ENCODE measurements around the gene SHROOM3. TPM values are rescaled to one million over a fixed set of nuclear protein-coding genes. Genes with fewer than 3 reads are reported as not detected.

Gene SHROOM3
- total RNA-seq, 2 donors from 2014 or later, result 18.1 to 21.8 TPM

- Histone ChIP-seq H3K9ac (ENCODE audit: extremely low read depth, low read length, poor library complexity, severe bottlenecking) (no peak overlapping the region), H3K27me3 (ENCODE audit: control insufficient read depth, insufficient read depth, low read length, poor library complexity, severe bottlenecking) (no peaks in the 10 kb centered on the region), H3K4me3 (ENCODE audit: low read length) (no peak overlapping the region), H3K9me3 (ENCODE audit: control insufficient read depth, low read length) (no peaks in the 10 kb centered on the region), H3K36me3 (ENCODE audit: control insufficient read depth, insufficient read depth, low read length) (no peaks in the 10 kb centered on the region), H3K27ac (ENCODE audit: low read depth, low read length) (no peak overlapping the region), H3K4me1 (ENCODE audit: control insufficient read depth, insufficient read depth, low read length) (peaks cover 5% of the 10 kb centered on the region)
- WGBS, 2 experiments (ENCODE audit: insufficient coverage in 1 of 2, insufficient read length in 1 of 2), result 85 to 100% methylated on average over 2 to 4 of the region's 4 CpGs
- no peak overlapping the region for H3K27ac Mint-ChIP-seq
- peaks cover 28% of the 10 kb centered on the region for H3K4me1 Mint-ChIP-seq
- peaks cover 1% of the 10 kb centered on the region for H3K27me3 Mint-ChIP-seq (ENCODE audit: insufficient read depth)
- TF ChIP-seq CTCF (conservative IDR thresholded peaks at IDR 0.05), result no peak
- no peaks in the 10 kb centered on the region for H3K36me3 Mint-ChIP-seq (ENCODE audit: low read depth)
- no peak overlapping the region for H3K4me3 Mint-ChIP-seq
- no peak for DNase-seq
- H3K9me3 Mint-ChIP-seq, result no peaks in the 10 kb centered on the region
These were observed 187.1 kb downstream of the SHROOM3 start for GRCh38 chr4:76622126-76622525.

DNA sequence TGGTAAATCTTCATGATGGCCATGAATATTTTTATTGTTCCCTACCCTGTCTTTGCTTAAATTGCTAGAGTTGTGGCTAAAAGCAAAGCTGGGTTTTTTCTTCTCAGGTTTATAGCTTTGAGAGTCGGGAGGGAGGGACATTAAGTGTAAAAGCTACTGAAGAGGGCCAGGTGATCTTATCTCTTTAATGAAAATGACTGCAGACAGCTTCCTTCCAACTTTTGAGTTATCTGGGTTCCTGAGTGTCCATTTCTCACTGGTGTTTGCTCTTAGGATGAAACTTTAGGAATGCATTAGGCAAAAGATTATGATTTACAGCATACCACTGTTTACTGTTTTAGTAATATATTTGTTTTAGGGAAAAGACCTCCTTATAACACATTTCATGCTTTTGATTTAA lies 187.7 kb downstream of the SHROOM3 start:
- 89 to 100% methylated on average over 1 of the region's 1 CpG for WGBS, 2 experiments (ENCODE audit: insufficient coverage in 1 of 2, insufficient read length in 1 of 2)
- Histone ChIP-seq H3K4me1 (ENCODE audit: control insufficient read depth, insufficient read depth, low read length) (peaks cover 5% of the 10 kb centered on the region), H3K4me3 (ENCODE audit: low read length) (no peak overlapping the region), H3K9ac (ENCODE audit: extremely low read depth, low read length, poor library complexity, severe bottlenecking) (no peak overlapping the region), H3K27ac (ENCODE audit: low read depth, low read length) (no peak overlapping the region), H3K27me3 (ENCODE audit: control insufficient read depth, insufficient read depth, low read length, poor library complexity, severe bottlenecking) (no peaks in the 10 kb centered on the region), H3K9me3 (ENCODE audit: control insufficient read depth, low read length) (no peaks in the 10 kb centered on the region), H3K36me3 (ENCODE audit: control insufficient read depth, insufficient read depth, low read length) (no peaks in the 10 kb centered on the region)
- Mint-ChIP-seq H3K27ac (no peak overlapping the region), H3K9me3 (no peaks in the 10 kb centered on the region), H3K4me3 (no peak overlapping the region), H3K4me1 (peaks cover 28% of the 10 kb centered on the region), H3K36me3 (ENCODE audit: low read depth) (no peaks in the 10 kb centered on the region), H3K27me3 (ENCODE audit: insufficient read depth) (peaks cover 1% of the 10 kb centered on the region)
- no peak for TF ChIP-seq CTCF (conservative IDR thresholded peaks at IDR 0.05)
- no peak for DNase-seq

- DNase-seq, result no peak
- Histone ChIP-seq H3K9ac (ENCODE audit: extremely low read depth, low read length, poor library complexity, severe bottlenecking) (no peak overlapping the region), H3K4me1 (ENCODE audit: control insufficient read depth, insufficient read depth, low read length) (peaks cover 5% of the 10 kb centered on the region), H3K27ac (ENCODE audit: low read depth, low read length) (peak overlapping the region; percentile 93), H3K27me3 (ENCODE audit: control insufficient read depth, insufficient read depth, low read length, poor library complexity, severe bottlenecking) (no peaks in the 10 kb centered on the region), H3K4me3 (ENCODE audit: low read length) (no peak overlapping the region), H3K36me3 (ENCODE audit: control insufficient read depth, insufficient read depth, low read length) (no peaks in the 10 kb centered on the region), H3K9me3 (ENCODE audit: control insufficient read depth, low read length) (no peaks in the 10 kb centered on the region)
- TF ChIP-seq CTCF (conservative IDR thresholded peaks at IDR 0.05), result no peak
- WGBS, 2 experiments (ENCODE audit: insufficient coverage in 1 of 2, insufficient read length in 1 of 2), result 91 to 94% methylated on average over 3 to 4 of the region's 4 CpGs
- no peak overlapping the region for H3K27ac Mint-ChIP-seq
- no peaks in the 10 kb centered on the region for H3K36me3 Mint-ChIP-seq (ENCODE audit: low read depth)
- H3K9me3 Mint-ChIP-seq, result no peaks in the 10 kb centered on the region
- peaks cover 1% of the 10 kb centered on the region for H3K27me3 Mint-ChIP-seq (ENCODE audit: insufficient read depth)
- H3K4me3 Mint-ChIP-seq, result no peak overlapping the region
- peaks cover 28% of the 10 kb centered on the region for H3K4me1 Mint-ChIP-seq
These were observed 188.4 kb downstream of the SHROOM3 start for GRCh38 chr4:76623217-76624045.

Data from endodermal cell (in vitro differentiated cells).